HG03095 (cell line): ENCODE data around the gene KCNQ2.

Experiments
- ATAC-seq: cut with Tn5 transposase; IDR thresholded peaks from one replicate; pipeline ENCODE4 v1.9.1; 2021; ENCODE audit warnings: moderate library complexity; ENCODE audit not compliant: unreplicated experiment

Gene KCNQ2

GRCh38 chr20:63472862-63473390, 471 bp upstream of the KCNQ2 start:
- ATAC-seq: no peak

- ATAC-seq: no peak
Measured at GRCh38 chr20:63471717-63471980, 806 bp downstream of the KCNQ2 start.

DNA sequence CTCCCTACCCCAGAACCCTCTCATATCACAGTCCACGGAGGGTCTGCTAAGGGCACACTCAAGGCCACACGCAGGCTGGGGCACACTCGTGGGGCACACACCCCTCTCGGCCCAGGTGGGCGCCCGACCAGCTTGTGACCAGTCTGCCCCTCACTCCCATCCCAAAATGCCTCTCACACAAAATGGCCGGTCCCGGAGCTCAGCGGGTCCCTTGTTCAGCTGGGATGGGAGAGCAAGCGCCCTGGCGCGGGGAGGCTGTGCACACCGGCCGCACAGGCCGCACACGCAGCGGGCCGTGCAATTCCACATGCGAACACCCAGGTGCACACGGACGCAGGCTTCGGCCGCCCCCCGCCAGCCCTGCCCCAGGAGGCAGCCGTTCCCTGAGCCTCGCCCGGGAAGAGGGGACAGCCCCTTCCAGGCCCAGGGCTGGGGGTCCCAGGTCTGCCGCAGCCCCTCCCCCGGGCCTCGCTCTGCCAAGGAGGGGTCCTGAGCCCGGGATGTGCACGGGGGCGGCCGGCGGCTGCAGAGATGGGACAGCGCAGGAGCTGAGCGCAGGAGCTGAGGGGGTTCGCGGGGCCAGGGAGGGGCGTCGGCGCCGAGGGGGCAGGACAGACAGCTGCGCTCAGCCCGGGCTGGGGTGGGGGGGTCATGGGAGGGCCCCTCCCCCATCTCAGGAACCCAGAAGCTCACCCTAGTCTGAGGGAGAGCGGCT, 1.3 kb downstream of the KCNQ2 start:
- no peak for ATAC-seq

GRCh38 chr20:63470410-63470809, 2.0 kb downstream of the KCNQ2 start:
- ATAC-seq: no peak

GRCh38 chr20:63469713-63470101, 2.7 kb downstream of the KCNQ2 start:
- no peak for ATAC-seq

DNA sequence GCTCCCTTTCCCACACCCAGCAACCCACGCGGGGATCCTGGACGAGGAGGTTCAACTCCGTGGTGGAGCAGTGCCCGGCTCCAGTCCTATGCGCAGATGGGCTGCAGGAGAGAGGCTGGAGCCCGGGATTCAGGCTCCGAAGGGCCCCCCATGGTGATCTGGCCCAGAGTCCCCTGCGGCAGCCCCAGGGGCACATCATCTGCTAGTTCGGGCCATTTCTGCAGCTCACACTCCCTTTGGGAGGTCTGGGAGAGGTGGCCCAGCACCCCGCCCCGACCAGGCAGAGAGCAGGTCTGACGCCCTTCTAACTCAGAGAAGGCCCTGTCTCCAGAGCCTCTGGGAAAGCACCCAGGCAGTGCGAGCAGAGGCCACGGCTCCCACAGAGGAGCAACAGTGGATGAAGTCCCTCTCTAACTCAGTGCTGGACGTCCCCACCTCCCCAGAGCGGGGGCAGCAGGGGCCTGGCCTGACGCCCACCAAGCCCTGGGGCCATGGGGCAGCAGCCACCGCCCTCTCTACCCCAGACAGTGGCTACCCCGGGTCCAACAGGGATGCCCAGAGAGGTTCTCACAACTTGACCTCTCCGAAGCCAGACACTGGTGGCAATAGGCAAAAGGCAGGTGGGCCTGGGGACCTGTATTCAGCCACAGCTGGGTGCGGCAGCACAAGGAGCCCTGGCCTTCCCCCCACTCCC, 3.3 kb downstream of the KCNQ2 start:
- ATAC-seq: no peak

DNA sequence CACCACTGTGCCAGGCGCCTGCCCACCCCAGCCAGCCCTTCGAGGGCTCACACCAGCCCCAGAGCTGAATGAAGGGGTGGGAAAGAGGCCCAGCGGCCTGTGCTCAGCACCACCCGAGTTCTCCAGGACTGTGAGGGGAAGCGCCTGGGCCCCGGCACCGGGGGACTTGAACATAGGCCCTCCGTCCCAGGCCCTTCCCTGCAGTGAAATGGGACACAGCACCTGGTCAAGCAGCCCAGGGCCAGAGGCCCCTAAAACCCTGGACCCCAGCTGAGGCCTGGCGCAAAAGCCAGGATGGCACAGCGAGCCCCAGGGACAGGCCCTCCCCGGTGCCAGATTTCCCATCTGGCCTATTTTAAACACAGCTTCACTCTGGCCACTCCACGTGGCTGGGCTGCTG, 4.0 kb downstream of the KCNQ2 start:
- no peak for ATAC-seq

DNA sequence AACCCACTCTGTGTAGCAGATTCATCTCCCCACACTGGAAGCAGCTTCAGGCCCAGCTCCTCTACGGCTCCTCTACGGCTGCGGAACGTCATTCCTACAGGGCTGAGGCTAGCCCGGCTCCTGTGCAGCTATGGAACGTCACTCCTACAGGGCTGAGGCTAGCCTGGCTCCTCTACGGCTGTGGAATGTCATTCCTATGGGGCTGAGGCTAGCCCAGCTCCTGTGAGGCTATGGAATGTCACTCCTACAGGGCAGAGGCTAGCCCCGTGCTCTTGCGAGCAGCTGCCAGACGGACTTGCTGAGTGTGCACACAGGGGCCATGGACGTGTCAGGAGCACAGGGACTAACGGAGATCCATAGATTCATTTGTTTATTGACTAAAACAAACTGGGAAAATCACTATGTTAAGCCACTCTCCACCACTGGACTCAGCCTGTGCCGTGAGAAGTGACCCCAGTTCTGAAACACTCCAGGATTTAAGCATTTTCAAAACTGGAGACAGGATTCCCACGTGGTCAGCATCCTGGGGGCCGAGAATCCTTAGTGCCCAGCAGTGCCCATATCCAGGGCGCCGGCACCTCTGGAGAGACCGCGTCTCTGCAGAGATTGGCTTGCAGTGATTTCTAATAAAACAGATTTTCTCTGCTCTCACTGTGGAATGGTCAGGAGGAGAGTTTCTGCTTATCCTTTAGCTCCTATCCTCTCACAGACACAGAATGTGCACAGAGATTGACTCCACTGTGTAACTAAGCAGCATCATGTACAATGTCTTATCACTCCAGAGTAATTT, 5.0 kb downstream of the KCNQ2 start:
- no peak for ATAC-seq

- ATAC-seq: no peak
Measured at GRCh38 chr20:63466861-63467260, 5.6 kb downstream of the KCNQ2 start.

GRCh38 chr20:63466250-63466825, 6.1 kb downstream of the KCNQ2 start:
- ATAC-seq: no peak

DNA sequence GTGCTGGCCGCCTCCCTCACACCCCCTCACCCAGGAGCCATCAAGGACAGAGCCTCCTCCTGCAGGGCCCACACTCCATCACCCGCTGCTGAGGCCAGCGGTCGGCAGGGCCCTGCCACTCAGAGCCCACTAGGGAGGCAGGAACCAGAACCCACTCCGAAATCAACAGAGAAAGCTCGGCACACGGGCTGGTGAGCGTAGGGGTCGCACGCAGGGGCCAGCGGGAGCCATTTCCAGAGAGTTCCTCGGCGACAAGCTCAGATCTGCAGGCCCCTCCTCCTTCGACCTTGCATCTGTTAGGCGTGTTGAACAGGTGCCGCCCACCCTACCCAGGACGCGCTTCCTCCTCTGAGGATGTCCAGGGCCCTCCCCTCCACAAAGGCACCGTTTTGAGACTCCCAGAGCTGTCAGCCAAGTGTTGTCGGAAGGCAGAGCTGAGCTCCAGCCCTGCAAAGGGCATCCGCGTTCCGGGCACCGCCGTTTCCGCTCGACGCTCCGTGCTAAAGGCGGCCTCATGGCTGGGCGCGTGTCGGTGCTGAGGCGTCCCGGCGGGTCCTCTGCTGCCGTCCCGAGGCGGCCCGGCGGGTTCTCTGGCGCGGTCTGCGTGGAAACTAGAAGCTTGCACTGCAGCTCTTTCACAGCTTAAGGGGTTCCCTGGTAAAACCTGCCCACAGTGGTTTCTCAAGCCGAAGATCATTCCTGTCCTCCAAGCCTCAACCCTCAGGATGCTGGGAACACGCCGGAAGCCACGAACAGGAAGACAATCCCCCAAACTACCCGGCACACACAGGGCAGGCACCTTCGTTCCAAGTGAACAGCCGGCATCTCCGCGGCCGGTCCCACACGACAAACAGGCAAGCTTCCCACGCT, 6.8 kb downstream of the KCNQ2 start:
- ATAC-seq: no peak

DNA sequence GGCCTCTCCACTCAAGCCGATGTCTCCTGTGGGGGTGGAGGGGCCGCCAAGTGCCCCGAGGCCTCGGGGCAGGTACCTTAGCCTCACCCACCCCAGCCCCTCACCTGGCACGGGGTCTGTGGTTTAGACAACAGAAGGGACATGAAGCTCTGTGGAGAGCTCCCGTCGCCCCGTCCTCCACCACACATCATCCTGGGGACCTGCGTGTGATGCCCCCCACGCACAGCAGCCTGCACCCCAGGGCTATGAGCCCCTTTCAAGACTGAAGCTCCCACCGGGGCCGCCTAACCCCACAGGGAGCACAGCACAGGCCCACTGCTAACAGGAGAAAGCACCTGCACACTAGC, 8.2 kb downstream of the KCNQ2 start:
- ATAC-seq: no peak

DNA sequence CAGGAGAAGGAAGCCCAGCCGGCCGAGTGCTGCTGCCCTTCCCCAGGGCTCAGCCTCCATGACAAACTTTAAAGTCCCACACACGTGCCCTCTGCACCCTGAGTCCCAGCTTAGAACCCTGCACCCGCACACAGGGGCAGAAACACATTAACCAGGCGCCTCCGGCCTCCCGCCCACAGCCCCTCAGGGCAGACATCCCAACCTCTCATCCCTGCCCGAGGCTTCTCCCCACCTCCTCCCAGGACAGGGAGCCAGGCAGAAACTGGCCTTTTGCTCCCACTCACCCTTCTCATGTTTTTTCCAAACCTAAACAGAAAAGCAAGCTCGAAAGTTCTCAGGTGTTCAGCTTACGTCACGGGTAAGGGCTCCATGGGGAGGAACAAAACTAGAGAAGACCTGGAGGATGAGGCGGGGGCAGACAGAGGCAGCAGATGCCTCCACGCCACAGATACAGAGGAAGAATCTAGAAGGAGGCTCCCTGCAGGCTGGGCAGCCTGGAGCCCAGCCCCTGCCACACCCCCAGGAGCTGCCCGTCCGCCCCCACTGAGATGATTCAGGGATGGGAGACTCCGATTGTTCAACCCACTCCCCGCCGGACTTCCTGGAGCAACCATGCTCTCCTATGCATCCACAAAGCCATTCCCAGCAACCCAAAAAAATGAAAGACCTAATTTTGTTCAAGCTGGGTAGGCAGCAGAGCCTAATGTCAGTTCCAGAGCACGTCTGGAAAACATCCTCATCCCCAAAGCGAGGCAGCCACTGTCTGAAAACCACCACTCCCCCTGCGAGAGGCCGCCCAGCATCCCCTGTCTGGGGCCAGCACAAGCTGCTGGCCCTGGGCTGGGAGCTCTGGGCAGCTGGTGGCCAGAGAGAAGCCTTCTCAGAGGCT, 8.8 kb downstream of the KCNQ2 start:
- ATAC-seq: no peak

GRCh38 chr20:63462244-63462643, 10.2 kb downstream of the KCNQ2 start:
- no peak for ATAC-seq

DNA sequence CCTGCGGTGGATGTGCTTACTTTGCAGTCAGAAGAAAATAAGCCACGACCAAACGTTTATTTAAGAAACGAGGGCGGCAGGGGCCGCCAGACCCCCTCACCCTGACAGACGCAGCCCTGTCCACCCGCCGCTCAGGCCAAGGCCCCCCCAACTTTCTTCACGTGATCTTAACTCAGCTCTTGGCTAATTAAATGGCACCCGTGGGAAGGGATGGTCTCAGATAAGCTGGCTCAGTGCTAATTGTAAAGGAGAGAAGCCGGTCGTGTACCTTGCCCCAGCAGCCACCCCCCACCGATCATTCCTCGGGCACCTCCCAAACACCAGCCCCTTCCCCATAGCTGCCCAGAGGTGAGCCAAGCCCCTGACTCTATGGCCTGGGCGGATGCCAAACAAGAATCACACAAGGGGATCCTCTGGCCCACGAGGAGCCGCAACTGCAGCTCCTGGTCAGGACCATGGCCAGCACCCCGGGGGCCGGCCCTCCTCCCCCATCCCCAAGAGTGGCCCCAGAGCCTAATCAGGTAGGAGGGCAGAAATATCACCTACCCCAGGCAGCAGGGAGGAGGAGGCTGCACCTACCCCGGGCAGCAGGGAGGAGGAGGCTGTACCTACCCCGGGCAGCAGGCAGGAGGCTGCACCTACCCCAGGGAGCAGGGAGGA, 11.2 kb downstream of the KCNQ2 start:
- ATAC-seq: no peak

DNA sequence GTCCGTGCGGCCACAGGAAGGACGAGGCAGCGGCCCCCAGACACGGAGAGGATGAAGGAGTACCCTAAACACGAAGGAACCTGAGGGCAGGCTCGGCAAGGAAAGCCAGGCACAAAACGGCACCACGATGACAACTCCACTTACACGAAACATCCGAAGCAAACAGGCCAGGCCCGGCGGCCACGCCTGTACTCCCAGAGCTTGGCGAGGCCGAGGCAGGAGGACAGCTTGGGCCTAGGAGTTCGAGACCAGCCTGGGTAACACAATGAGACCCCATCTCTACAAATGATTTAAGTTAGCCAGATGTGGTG, 13.4 kb downstream of the KCNQ2 start:
- ATAC-seq: no peak

DNA sequence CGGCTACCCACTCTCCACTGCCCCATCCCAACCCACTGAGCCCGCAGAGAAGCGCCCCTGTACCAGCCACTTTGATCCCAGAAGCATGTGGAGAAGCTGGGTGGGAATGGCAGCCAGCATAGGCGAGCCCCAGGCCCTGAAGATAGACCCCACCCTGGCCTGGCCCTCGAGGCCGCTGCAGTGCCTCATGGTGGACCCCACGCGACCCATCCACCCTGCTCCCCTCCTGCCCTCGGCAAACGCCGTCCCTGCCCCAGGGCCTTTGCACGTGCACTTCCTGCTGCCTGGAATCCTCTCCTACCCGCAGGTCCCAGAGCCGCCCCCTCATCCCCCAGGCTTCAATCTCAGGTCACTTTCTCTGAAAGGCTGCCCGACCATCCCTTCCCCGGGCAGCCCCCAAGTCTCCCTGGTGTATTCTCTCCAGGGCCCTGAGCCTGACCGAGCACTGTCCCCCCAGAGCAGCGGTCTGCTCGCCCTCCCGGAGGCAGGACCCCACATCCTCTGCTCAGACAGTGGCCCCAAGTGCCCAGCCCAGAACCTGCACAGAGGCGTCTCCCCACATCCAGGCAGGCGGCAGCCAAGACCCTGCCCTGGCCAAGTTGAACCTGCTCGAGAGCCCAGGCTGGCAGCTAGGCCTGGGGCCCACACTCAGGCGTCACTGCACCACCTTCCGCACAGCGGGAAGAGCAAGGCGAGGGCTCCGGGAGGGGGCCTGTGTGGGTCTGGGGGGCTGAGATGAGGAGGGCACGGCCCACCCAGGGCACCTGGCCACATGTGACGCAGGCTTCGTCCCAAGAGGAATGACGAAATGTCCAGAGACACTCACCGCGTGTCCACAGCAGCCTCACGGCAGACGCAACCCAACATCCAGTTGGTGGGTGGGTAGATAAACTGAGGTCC, 14.0 kb downstream of the KCNQ2 start:
- no peak for ATAC-seq

GRCh38 chr20:63457737-63458136, 14.7 kb downstream of the KCNQ2 start:
- ATAC-seq: no peak
